MM.1S (cell line): ENCODE measurements around the gene ARHGAP44.

ENCODE experiments used
- DNase-seq: peaks from one replicate; pipeline ENCODE4 v3.0.0-alpha.2; 2015
- H2AFZ ChIP-seq: fragments of 300-600 bp; sonication (generic); 2 replicates; pipeline ENCODE4 v1.6.0; 2016; ENCODE audit warnings: antibody characterized with exemption, low read length
- H3F3A ChIP-seq: fragments of 300-600 bp; sonication (generic); 2 replicates; pipeline ENCODE4 v1.6.1; 2016; ENCODE audit warnings: mild to moderate bottlenecking, antibody characterized with exemption, low read length, moderate library complexity, mixed read lengths; ENCODE audit not compliant: insufficient read depth
- H3K27ac ChIP-seq: fragments of 300-600 bp; sonication (generic); 2 replicates; pipeline ENCODE4 v1.5.1; 2016; ENCODE audit warnings: mild to moderate bottlenecking, low read length
- H3K27me3 ChIP-seq: fragments of 300-600 bp; sonication (generic); replicated peaks from 2 replicates; pipeline ENCODE4 v1.6.0; 2016; ENCODE audit warnings: low read length; ENCODE audit not compliant: insufficient read depth
- H3K36me3 ChIP-seq: fragments of 300-600 bp; sonication (generic); replicated peaks from 2 replicates; pipeline ENCODE4 v1.6.1; 2016; ENCODE audit warnings: mild to moderate bottlenecking, low read length, mixed read lengths; ENCODE audit not compliant: insufficient read depth
- H3K4me1 ChIP-seq: fragments of 300-600 bp; sonication (generic); 2 replicates; pipeline ENCODE4 v1.6.1; 2016; ENCODE audit warnings: low read length, mixed read lengths
- H3K4me2 ChIP-seq: fragments of 300-600 bp; sonication (generic); 2 replicates; pipeline ENCODE4 v1.6.0; 2016; ENCODE audit warnings: low read depth, low read length
- H3K4me3 ChIP-seq: fragments of 300-600 bp; sonication (generic); 2 replicates; pipeline ENCODE4 v1.5.1; 2016; ENCODE audit warnings: low read length, mixed read lengths
- H3K79me2 ChIP-seq: fragments of 300-600 bp; sonication (generic); 2 replicates; pipeline ENCODE4 v1.6.1; 2016; ENCODE audit warnings: mixed run types, low read length, mixed read lengths
- H3K9ac ChIP-seq: fragments of 300-600 bp; sonication (generic); 2 replicates; pipeline ENCODE4 v1.6.1; 2016; ENCODE audit warnings: low read length, mixed read lengths
- H3K9me2 ChIP-seq: fragments of 300-600 bp; sonication (generic); replicated peaks from 2 replicates; pipeline ENCODE4 v1.6.1; 2016; ENCODE audit warnings: mild to moderate bottlenecking, low read length, mixed read lengths; ENCODE audit not compliant: insufficient read depth
- H3K9me3 ChIP-seq: fragments of 300-600 bp; sonication (generic); replicated peaks from 2 replicates; pipeline ENCODE4 v1.6.1; 2016; ENCODE audit warnings: mild to moderate bottlenecking, low read length, mixed read lengths; ENCODE audit not compliant: insufficient read depth
- H4K20me1 ChIP-seq: fragments of 300-600 bp; sonication (generic); 2 replicates; pipeline ENCODE4 v1.6.1; 2016; ENCODE audit warnings: mild to moderate bottlenecking, low read length, moderate library complexity, mixed read lengths; ENCODE audit not compliant: insufficient read depth
- EZH2 ChIP-seq: fragments of 300-600 bp; sonication (generic); optimal IDR thresholded peaks from 2 replicates; pipeline ENCODE3; 2017; ENCODE audit warnings: low read depth, mild to moderate bottlenecking, antibody characterized with exemption, low read length, mixed read lengths
- EZH2phosphoT487 ChIP-seq: fragments of 300-600 bp; sonication (generic); IDR thresholded peaks from 2 replicates; pipeline ENCODE4 v1.6.1; 2018; ENCODE audit warnings: antibody characterized with exemption, low read length
- TF ChIP-seq, protein P1 (sequence below): fragments of 300-600 bp; sonication (generic); IDR thresholded peaks from 2 replicates; pipeline ENCODE4 v1.5.1; 2016; ENCODE audit warnings: antibody characterized with exemption, low read length, mixed read lengths

Gene ARHGAP44

DNA sequence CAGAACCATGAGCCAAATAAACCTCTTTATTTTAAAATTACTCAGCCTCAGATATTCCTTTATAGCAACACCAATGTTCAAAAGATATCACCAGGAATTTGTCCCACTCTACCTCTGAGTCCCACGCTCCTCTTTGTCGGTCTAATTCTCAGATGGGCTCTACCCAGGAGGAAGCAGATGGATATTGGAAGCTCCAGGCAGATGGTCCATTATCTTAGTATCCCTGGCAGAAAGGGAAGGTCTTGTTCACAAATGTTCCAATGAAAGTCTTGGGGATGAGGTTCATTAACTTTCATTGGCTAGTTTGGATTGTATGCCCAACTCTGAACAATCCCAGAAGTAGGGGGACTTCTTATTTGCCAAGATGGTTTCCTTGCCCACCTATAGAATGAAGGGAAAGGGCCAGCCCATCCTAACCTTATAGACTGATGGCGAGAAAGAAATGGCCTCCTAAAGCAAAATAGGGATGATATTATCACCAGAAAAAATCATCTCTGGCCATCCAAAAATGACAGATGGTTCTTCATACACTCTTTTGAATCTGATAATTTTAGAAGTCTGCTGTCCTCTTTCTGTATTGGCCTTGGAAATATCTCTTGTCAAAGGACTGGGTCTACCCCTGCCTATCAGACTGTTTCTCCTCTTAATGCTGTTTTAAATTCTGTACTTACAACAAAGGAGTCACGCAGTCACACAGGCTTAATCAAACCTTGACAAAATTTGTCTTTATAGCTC, 249.8 kb downstream of the ARHGAP44 start:
- H3K79me2 ChIP-seq = no peaks in the 10 kb centered on the region
- DNase-seq = no peak
- TF ChIP-seq EZH2phosphoT487 = no peak
- TF ChIP-seq, protein P1, sequence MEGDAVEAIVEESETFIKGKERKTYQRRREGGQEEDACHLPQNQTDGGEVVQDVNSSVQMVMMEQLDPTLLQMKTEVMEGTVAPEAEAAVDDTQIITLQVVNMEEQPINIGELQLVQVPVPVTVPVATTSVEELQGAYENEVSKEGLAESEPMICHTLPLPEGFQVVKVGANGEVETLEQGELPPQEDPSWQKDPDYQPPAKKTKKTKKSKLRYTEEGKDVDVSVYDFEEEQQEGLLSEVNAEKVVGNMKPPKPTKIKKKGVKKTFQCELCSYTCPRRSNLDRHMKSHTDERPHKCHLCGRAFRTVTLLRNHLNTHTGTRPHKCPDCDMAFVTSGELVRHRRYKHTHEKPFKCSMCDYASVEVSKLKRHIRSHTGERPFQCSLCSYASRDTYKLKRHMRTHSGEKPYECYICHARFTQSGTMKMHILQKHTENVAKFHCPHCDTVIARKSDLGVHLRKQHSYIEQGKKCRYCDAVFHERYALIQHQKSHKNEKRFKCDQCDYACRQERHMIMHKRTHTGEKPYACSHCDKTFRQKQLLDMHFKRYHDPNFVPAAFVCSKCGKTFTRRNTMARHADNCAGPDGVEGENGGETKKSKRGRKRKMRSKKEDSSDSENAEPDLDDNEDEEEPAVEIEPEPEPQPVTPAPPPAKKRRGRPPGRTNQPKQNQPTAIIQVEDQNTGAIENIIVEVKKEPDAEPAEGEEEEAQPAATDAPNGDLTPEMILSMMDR = no peak
- TF ChIP-seq EZH2 = no peak
- no peaks in the 10 kb centered on the region for H3K36me3 ChIP-seq
- no peaks in the 10 kb centered on the region for H4K20me1 ChIP-seq
- no peak overlapping the region for H3K4me2 ChIP-seq
- no peaks in the 10 kb centered on the region for H3K9me2 ChIP-seq
- no peaks in the 10 kb centered on the region for H3K4me1 ChIP-seq
- H3F3A ChIP-seq = no peaks in the 10 kb centered on the region
- no peaks in the 10 kb centered on the region for H3K9me3 ChIP-seq
- H3K27me3 ChIP-seq = no peaks in the 10 kb centered on the region
- no peak overlapping the region for H2AFZ ChIP-seq
- no peak overlapping the region for H3K4me3 ChIP-seq
- H3K9ac ChIP-seq = no peak overlapping the region
- no peak overlapping the region for H3K27ac ChIP-seq
